CD4-positive, CD25-positive, alpha-beta regulatory T cell (primary cell): ENCODE measurements around the gene PCGF3. TPM values are rescaled to one million over a fixed set of nuclear protein-coding genes. Genes with fewer than 3 reads are reported as not detected.

ENCODE experiments used
- ATAC-seq, 2 donors: fragments of 150-1000 bp; cut with Tn5 transposase; one replicate each; pipeline ENCODE4 v1.10.0; 2021; ENCODE audit warnings: low read depth in 2 of 2, moderate number of reproducible peaks in 2 of 2, moderate library complexity in 1 of 2
- DNase-seq, 3 donors: peaks; one replicate each; pipeline versions ENCODE4 v3.0.0 to v3.0.0-alpha.2; 2012 to 2022; ENCODE audit warnings: mixed read lengths in 1 of 3
- H3K27ac ChIP-seq: one replicate; pipeline ENCODE4 v1.7.0; 2013; ENCODE audit warnings: mild to moderate bottlenecking, low read length; ENCODE audit not compliant: insufficient read depth, poor library complexity, severe bottlenecking
- H3K27me3 ChIP-seq: one replicate; pipeline ENCODE4 v1.7.0; 2013; ENCODE audit warnings: low read length; ENCODE audit not compliant: control insufficient read depth, insufficient read depth
- H3K36me3 ChIP-seq: one replicate; pipeline ENCODE4 v1.7.0; 2013; ENCODE audit warnings: mild to moderate bottlenecking, low read length, moderate library complexity; ENCODE audit not compliant: control insufficient read depth, insufficient read depth
- H3K4me1 ChIP-seq: 2 replicates; pipeline ENCODE4 v1.7.0; 2013; ENCODE audit warnings: mild to moderate bottlenecking, low read length; ENCODE audit not compliant: insufficient read depth, control insufficient read depth, poor library complexity, severe bottlenecking
- H3K4me3 ChIP-seq: one replicate; pipeline ENCODE4 v1.7.0; 2013; ENCODE audit warnings: low read depth, mild to moderate bottlenecking, low read length, moderate library complexity
- H3K9me3 ChIP-seq, 2 experiments: 1 replicate in 1 of 2; 2 replicates in 1 of 2; pipeline ENCODE4 v1.7.0; 2013; ENCODE audit warnings: low read length in 2 of 2, mild to moderate bottlenecking in 1 of 2, moderate library complexity in 1 of 2; ENCODE audit not compliant: control insufficient read depth in 2 of 2
- H3K27ac Mint-ChIP-seq, 3 donors: one replicate each; pipeline ENCODE4 v1.8.0; 2020 to 2022; ENCODE audit warnings: mild to moderate bottlenecking in 3 of 3, mixed read lengths in 3 of 3, moderate library complexity in 2 of 3
- H3K27me3 Mint-ChIP-seq: one replicate; pipeline ENCODE4 v1.8.0; 2022; ENCODE audit warnings: mild to moderate bottlenecking, mixed read lengths
- H3K36me3 Mint-ChIP-seq: one replicate; pipeline ENCODE4 v1.8.0; 2020; ENCODE audit warnings: mixed read lengths
- H3K4me1 Mint-ChIP-seq, 4 donors: one replicate each; pipeline ENCODE4 v1.8.0; 2020 to 2022; ENCODE audit warnings: mixed read lengths in 4 of 4, mild to moderate bottlenecking in 1 of 4
- H3K4me3 Mint-ChIP-seq, 4 donors: one replicate each; pipeline ENCODE4 v1.8.0; 2020 to 2022; ENCODE audit warnings: mild to moderate bottlenecking in 4 of 4, mixed read lengths in 4 of 4, moderate library complexity in 3 of 4
- H3K9me3 Mint-ChIP-seq, 7 donors: one replicate each; pipeline ENCODE4 v1.8.0; 2020 to 2022; ENCODE audit warnings: mixed read lengths in 7 of 7, mild to moderate bottlenecking in 3 of 7, moderate library complexity in 2 of 7
- polyA plus RNA-seq, 4 donors: library from polyadenylated mRNA; unstranded; fragments of 300-500 nt; fragmentation: Illumina TruSeq; gene quantifications; one replicate each; pipeline ENCODE4 v1.2.3, GENCODE V29; 2021
- total RNA-seq: library from RNA; stranded (reverse); gene quantifications from one replicate; pipeline ENCODE4 v1.2.3, GENCODE V29; 2022

PCGF3 gene
- total and polyA plus RNA-seq, 5 donors from 2014 or later = 3.2 to 71.8 (median 4.8) TPM

- Mint-ChIP-seq H3K27ac (peak overlapping the region in 1 of 3 donors; percentile 77), H3K36me3 (peaks cover 24% of the 10 kb centered on the region)
Measured at GRCh38 chr4:722169-722725, 16.6 kb downstream of the PCGF3 start.

DNA sequence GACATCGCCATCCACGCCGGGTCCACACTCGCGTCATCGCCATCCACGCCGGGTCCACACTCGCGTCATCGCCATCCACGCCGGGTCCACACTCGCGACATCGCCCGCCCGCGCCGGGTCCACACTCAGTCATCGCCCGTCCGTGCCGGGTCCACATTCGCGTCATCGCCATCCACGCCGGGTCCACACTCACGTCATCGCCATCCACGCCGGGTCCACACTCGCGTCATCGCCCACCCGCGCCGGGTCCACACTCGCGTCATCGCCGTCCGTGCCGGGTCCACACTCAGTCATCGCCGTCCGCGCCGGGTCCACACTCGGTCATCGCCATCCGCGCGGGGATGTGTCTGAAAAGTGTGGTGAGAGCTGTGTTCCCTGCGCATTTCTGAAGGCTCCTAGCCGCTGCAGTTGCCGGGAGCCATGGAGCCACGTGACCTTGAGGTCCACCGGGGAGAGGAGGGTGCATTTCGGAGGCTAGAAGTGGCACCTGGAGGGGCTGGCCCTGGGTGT lies 17.3 kb downstream of the PCGF3 start:
- DNase-seq = no peak

More at GRCh38 chr4:722169-722725, 16.6 kb downstream of the PCGF3 start:
- ATAC-seq (no peak), DNase-seq (no peak)
- no peaks in the 10 kb centered on the region for H3K27me3 ChIP-seq
- H3K27me3 Mint-ChIP-seq = no peaks in the 10 kb centered on the region
- H3K9me3 ChIP-seq = no peaks in the 10 kb centered on the region
- H3K4me1 Mint-ChIP-seq = peaks cover 0 to 25% (median 1%) of the 10 kb centered on the region in 4 donors
- no peak overlapping the region for H3K4me3 ChIP-seq
- H3K36me3 ChIP-seq = peaks cover 2% of the 10 kb centered on the region
- H3K4me1 ChIP-seq = no peaks in the 10 kb centered on the region
- no peak overlapping the region for H3K4me3 Mint-ChIP-seq
- no peak overlapping the region for H3K27ac ChIP-seq
- peaks cover 0 to 2% (median 0%) of the 10 kb centered on the region in 7 donors for H3K9me3 Mint-ChIP-seq

DNA sequence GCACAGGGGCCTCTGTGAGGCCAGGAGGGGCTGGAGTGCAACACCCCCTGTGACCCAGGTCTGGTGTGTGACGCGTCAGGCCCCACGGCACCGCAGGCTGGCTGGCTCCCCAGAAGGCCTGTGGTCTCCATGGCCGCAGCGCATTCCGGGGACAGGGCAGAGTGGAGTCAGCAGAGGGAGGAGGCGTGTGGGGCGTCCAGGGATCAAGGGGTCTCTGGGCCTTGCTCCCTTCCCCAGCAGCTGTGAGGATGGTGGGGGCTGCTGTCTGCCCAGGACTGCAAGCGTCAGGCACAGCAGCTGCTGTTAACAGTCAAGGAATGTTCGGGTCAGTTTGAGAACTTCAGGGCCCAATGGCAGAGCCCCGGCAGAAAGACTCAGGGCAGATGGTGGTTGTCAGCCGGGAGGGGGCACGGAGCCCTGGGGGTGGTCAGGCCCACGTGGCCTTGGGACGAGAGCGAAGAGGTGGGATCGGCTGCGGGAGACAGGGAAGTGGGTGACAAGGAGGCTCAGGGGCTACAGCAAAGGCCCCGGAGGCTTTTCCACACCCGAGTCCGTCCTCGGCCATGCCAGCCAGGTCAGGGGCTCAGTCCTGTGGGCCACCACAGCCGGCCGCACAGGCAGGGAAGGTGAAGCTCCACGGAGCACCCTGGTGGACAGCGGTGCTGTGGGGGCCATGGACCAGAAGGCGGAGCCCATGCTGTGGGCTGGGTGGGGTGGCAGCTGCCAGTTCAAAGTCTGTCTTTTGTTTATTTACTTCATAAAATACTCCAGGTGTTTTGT lies 18.3 kb downstream of the PCGF3 start:
- H3K27ac Mint-ChIP-seq = no peak overlapping the region
- DNase-seq (no peak), ATAC-seq (no peak)
- H3K9me3 Mint-ChIP-seq = peaks cover 0 to 1% (median 0%) of the 10 kb centered on the region in 7 donors
- no peak overlapping the region for H3K4me3 ChIP-seq
- no peaks in the 10 kb centered on the region for H3K27me3 Mint-ChIP-seq
- peaks cover 24% of the 10 kb centered on the region for H3K36me3 Mint-ChIP-seq
- no peaks in the 10 kb centered on the region for H3K4me1 ChIP-seq
- no peaks in the 10 kb centered on the region for H3K27me3 ChIP-seq
- H3K36me3 ChIP-seq = peaks cover 2% of the 10 kb centered on the region
- H3K4me3 Mint-ChIP-seq = no peak overlapping the region
- H3K9me3 ChIP-seq = no peaks in the 10 kb centered on the region
- no peak overlapping the region for H3K27ac ChIP-seq
- H3K4me1 Mint-ChIP-seq = peaks cover 0 to 21% (median 2%) of the 10 kb centered on the region in 4 donors

More for the DNA sequence above, 17.3 kb downstream of the PCGF3 start:
- no peaks in the 10 kb centered on the region for H3K4me1 ChIP-seq
- no peak overlapping the region for H3K27ac ChIP-seq
- H3K36me3 Mint-ChIP-seq = peaks cover 24% of the 10 kb centered on the region
- no peak overlapping the region for H3K27ac Mint-ChIP-seq
- no peaks in the 10 kb centered on the region for H3K9me3 ChIP-seq
- no peaks in the 10 kb centered on the region for H3K27me3 ChIP-seq
- H3K4me1 Mint-ChIP-seq = peaks cover 0 to 23% (median 2%) of the 10 kb centered on the region in 4 donors
- no peaks in the 10 kb centered on the region for H3K27me3 Mint-ChIP-seq
- no peak for ATAC-seq
- H3K36me3 ChIP-seq = peaks cover 2% of the 10 kb centered on the region
- peaks cover 0 to 1% (median 0%) of the 10 kb centered on the region in 7 donors for H3K9me3 Mint-ChIP-seq
- H3K4me3 Mint-ChIP-seq = no peak overlapping the region
- H3K4me3 ChIP-seq = no peak overlapping the region

- no peak overlapping the region for H3K27ac ChIP-seq
- no peaks in the 10 kb centered on the region for H3K4me1 ChIP-seq
- peaks cover 0 to 17% (median 2%) of the 10 kb centered on the region in 4 donors for H3K4me1 Mint-ChIP-seq
- H3K9me3 Mint-ChIP-seq = peaks cover 0 to 3% (median 0%) of the 10 kb centered on the region in 7 donors
- peaks cover 2% of the 10 kb centered on the region for H3K36me3 ChIP-seq
- DNase-seq = no peak
- no peak overlapping the region for H3K4me3 ChIP-seq
- H3K36me3 Mint-ChIP-seq = peaks cover 25% of the 10 kb centered on the region
- H3K9me3 ChIP-seq = no peaks in the 10 kb centered on the region
- no peak overlapping the region for H3K27ac Mint-ChIP-seq
- no peak overlapping the region for H3K4me3 Mint-ChIP-seq
- H3K27me3 Mint-ChIP-seq = no peaks in the 10 kb centered on the region
- no peaks in the 10 kb centered on the region for H3K27me3 ChIP-seq
- ATAC-seq = no peak
Measured at GRCh38 chr4:725391-726234, 20.0 kb downstream of the PCGF3 start.

- no peaks in the 10 kb centered on the region for H3K4me1 ChIP-seq
- H3K9me3 ChIP-seq = no peaks in the 10 kb centered on the region
- no peak overlapping the region for H3K4me3 Mint-ChIP-seq
- H3K36me3 ChIP-seq = peaks cover 6% of the 10 kb centered on the region
- peak overlapping the region in 1 of 3 donors; percentile 71 for H3K27ac Mint-ChIP-seq
- H3K27me3 ChIP-seq = no peaks in the 10 kb centered on the region
- DNase-seq (no peak), ATAC-seq (no peak)
- no peak overlapping the region for H3K27ac ChIP-seq
- peaks cover 0 to 17% (median 2%) of the 10 kb centered on the region in 4 donors for H3K4me1 Mint-ChIP-seq
- H3K4me3 ChIP-seq = no peak overlapping the region
- H3K36me3 Mint-ChIP-seq = peaks cover 21% of the 10 kb centered on the region
- peaks cover 0 to 2% (median 0%) of the 10 kb centered on the region in 7 donors for H3K9me3 Mint-ChIP-seq
- no peaks in the 10 kb centered on the region for H3K27me3 Mint-ChIP-seq
Measured at GRCh38 chr4:726235-726787, 20.7 kb downstream of the PCGF3 start.

- Mint-ChIP-seq H3K27me3 (no peaks in the 10 kb centered on the region), H3K36me3 (peaks cover 20% of the 10 kb centered on the region), H3K9me3 (peaks cover 0 to 2% (median 0%) of the 10 kb centered on the region in 7 donors), H3K4me1 (peaks cover 0 to 17% (median 2%) of the 10 kb centered on the region in 4 donors), H3K27ac (peak overlapping the region in 2 of 3 donors; percentile 67 to 71), H3K4me3 (no peak overlapping the region)
- Histone ChIP-seq H3K9me3 (no peaks in the 10 kb centered on the region), H3K27ac (no peak overlapping the region), H3K36me3 (peaks cover 5% of the 10 kb centered on the region), H3K4me1 (no peaks in the 10 kb centered on the region), H3K4me3 (no peak overlapping the region), H3K27me3 (no peaks in the 10 kb centered on the region)
- DNase-seq (no peak), ATAC-seq (no peak)
Measured at GRCh38 chr4:726838-727237, 21.2 kb downstream of the PCGF3 start.

- Histone ChIP-seq H3K9me3 (no peaks in the 10 kb centered on the region), H3K27ac (no peak overlapping the region), H3K4me1 (no peaks in the 10 kb centered on the region), H3K27me3 (no peaks in the 10 kb centered on the region), H3K4me3 (no peak overlapping the region), H3K36me3 (peaks cover 8% of the 10 kb centered on the region)
- Mint-ChIP-seq H3K27me3 (no peaks in the 10 kb centered on the region), H3K27ac (peak overlapping the region in 2 of 3 donors; percentile 18 to 38), H3K4me1 (peaks cover 0 to 15% (median 2%) of the 10 kb centered on the region in 4 donors), H3K4me3 (no peak overlapping the region), H3K9me3 (peaks cover 0 to 2% (median 0%) of the 10 kb centered on the region in 7 donors), H3K36me3 (peaks cover 17% of the 10 kb centered on the region)
- ATAC-seq = no peak
- no peak for DNase-seq
Measured at GRCh38 chr4:727576-727975, 21.9 kb downstream of the PCGF3 start.
